Measurements from ENCODE around the gene RAI1. TPM values are rescaled to one million over a fixed set of nuclear protein-coding genes. Genes with fewer than 3 reads are reported as not detected.
A peak's percentile ranks its signal among the peaks of the same experiment; 100 is the strongest.

The RAI1 gene
- polyA plus RNA-seq, 3 donors from 2014 or later = 1.5 to 6.2 (median 2.0) TPM

- peak in 2 of 3 donors; percentile 38 to 43 for DNase-seq
- Mint-ChIP-seq H3K4me1 (peaks cover 54 to 55% of the 10 kb centered on the region in 2 donors), H3K27me3 (ENCODE audit: low read depth in 3 of 3) (peaks cover 0 to 1% (median 0%) of the 10 kb centered on the region in 3 donors), H3K9me3 (no peaks in the 10 kb centered on the region), H3K27ac (peak overlapping the region; percentile 18 to 94 (median 87)), H3K36me3 (no peaks in the 10 kb centered on the region), H3K4me3 (peak overlapping the region in 3 of 5 donors; percentile 18 to 70 (median 41))
Measured at GRCh38 chr17:17768424-17769088, 87.3 kb downstream of the RAI1 start.

- H3K27ac Mint-ChIP-seq = no peak overlapping the region
- H3K9me3 Mint-ChIP-seq = no peaks in the 10 kb centered on the region
- DNase-seq = no peak
- peaks cover 0 to 1% (median 0%) of the 10 kb centered on the region in 3 donors for H3K27me3 Mint-ChIP-seq (ENCODE audit: low read depth in 3 of 3)
- H3K4me1 Mint-ChIP-seq = peaks cover 40 to 42% of the 10 kb centered on the region in 2 donors
- no peaks in the 10 kb centered on the region for H3K36me3 Mint-ChIP-seq
- no peak overlapping the region for H3K4me3 Mint-ChIP-seq
Measured at GRCh38 chr17:17769869-17770631, 88.8 kb downstream of the RAI1 start.

- Mint-ChIP-seq H3K36me3 (no peaks in the 10 kb centered on the region), H3K4me3 (no peak overlapping the region), H3K27me3 (ENCODE audit: low read depth in 3 of 3) (peaks cover 0 to 1% (median 0%) of the 10 kb centered on the region in 3 donors), H3K4me1 (peaks cover 34 to 38% of the 10 kb centered on the region in 2 donors), H3K27ac (peak overlapping the region in 1 of 6 donors; percentile 8), H3K9me3 (no peaks in the 10 kb centered on the region)
- DNase-seq = no peak
Measured at GRCh38 chr17:17770632-17771044, 89.4 kb downstream of the RAI1 start.

GRCh38 chr17:17771498-17772201 is 90.4 kb downstream of the RAI1 start:
- Mint-ChIP-seq H3K36me3 (no peaks in the 10 kb centered on the region), H3K4me3 (no peak overlapping the region), H3K9me3 (no peaks in the 10 kb centered on the region), H3K27ac (peak overlapping the region in 1 of 6 donors; percentile 39), H3K27me3 (ENCODE audit: low read depth in 3 of 3) (peaks cover 0 to 1% (median 0%) of the 10 kb centered on the region in 3 donors), H3K4me1 (peaks cover 24 to 28% of the 10 kb centered on the region in 2 donors)
- no peak for DNase-seq

DNA sequence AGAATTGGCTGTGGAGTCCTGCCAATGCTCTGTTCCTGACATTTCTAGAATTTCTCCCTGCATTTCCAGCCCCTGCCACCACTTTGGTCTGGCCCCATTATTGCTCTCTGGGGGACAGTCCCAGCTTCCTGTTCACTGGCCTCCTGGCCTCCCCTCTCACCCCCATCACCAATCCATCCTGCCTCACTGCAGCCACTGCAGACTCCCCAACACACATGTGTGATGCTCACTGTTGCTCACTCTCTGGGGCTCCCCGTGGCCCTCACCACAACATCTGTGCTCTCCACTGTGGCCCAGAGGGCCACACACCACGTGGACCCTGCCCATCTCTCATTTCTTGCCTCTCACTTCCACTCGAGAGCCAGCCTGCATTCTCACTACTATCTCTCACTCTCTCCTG is 91.0 kb downstream of the RAI1 start:
- Mint-ChIP-seq H3K27ac (peak overlapping the region in 2 of 6 donors; percentile 21 to 32), H3K36me3 (no peaks in the 10 kb centered on the region)

DNA sequence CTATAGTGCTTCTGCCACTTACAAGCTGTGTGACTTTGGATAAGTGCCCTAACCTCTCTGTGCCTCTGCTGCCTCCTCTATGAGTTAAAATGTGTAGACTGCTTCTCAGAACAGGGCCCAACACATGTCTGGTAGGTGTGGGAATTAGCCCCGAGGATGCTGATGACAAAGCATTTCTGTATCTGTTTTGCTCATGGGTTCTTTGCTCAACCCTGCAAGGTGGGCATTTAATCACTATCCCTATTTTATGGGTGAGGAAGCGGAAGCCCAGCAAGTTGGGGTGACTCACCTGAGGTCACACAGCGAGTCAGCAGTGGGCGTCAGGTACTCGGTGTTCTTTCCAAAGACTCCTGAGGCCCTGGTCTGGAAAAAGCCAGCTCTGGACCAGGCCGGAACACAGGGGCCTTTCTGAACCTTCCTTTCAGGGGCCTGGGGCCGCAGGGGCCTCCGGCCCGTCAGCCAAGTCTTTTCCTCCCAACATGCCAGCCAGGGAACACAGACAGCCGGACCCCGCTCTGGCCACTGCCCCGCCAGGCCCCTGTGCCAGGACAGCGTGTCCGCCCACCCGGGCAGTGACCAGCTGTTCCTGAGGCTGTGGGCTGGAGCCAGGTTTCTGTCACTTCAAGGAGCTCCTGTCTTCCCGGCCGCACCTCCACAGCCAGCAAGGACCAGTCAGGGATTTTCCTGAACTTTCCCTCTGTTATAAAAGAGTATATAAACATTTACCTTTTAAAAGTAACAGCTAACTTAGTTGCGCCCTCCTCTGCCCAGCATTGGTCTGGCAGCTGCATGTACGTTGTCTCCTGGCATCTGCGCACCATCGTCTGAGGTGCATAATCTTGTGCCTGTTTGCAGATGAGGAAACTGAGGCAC is 93.0 kb downstream of the RAI1 start:
- H3K27me3 Mint-ChIP-seq (ENCODE audit: low read depth in 3 of 3) = peaks cover 0 to 1% (median 0%) of the 10 kb centered on the region in 3 donors
- no peak overlapping the region for H3K27ac Mint-ChIP-seq
- no peak for DNase-seq
- peaks cover 0 to 3% (median 0%) of the 10 kb centered on the region in 3 donors for H3K36me3 Mint-ChIP-seq
- H3K4me3 Mint-ChIP-seq = no peak overlapping the region
- H3K9me3 Mint-ChIP-seq = no peaks in the 10 kb centered on the region
- H3K4me1 Mint-ChIP-seq = peaks cover 3 to 8% of the 10 kb centered on the region in 2 donors

More for the DNA sequence above, 91.0 kb downstream of the RAI1 start:
- Mint-ChIP-seq H3K27me3 (ENCODE audit: low read depth in 3 of 3) (peaks cover 0 to 1% (median 0%) of the 10 kb centered on the region in 3 donors), H3K4me1 (peaks cover 19 to 22% of the 10 kb centered on the region in 2 donors), H3K4me3 (no peak overlapping the region), H3K9me3 (no peaks in the 10 kb centered on the region)
- no peak for DNase-seq

DNA sequence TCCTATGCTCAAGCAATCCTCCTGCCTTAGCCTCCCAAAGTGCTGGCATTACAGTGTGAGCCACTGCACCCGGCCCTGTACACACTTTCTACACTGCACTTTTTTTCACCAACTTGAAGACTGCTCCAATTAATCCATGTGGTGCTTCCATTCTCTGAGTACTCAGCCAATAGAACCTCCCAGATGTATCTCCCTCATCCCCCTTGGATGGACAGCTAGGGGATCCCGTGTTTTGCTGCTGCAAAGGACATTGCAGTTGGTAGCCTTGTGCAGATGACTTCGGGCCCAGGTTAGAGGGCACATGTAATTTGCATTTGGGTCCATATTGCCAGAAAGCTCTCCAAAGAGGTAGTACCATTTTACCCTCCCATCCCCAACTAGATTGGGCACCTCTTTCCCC is 95.6 kb downstream of the RAI1 start:
- Mint-ChIP-seq H3K27me3 (ENCODE audit: low read depth in 3 of 3) (peaks cover 1 to 2% (median 2%) of the 10 kb centered on the region in 3 donors), H3K4me3 (no peak overlapping the region), H3K4me1 (peaks cover 0 to 8% of the 10 kb centered on the region in 2 donors), H3K27ac (no peak overlapping the region), H3K36me3 (peaks cover 0 to 3% (median 0%) of the 10 kb centered on the region in 3 donors), H3K9me3 (no peaks in the 10 kb centered on the region)
- DNase-seq = no peak

- no peak overlapping the region for H3K27ac Mint-ChIP-seq
- no peak overlapping the region for H3K4me3 Mint-ChIP-seq
- DNase-seq = no peak
- H3K4me1 Mint-ChIP-seq = peaks cover 0 to 7% of the 10 kb centered on the region in 2 donors
- peaks cover 1 to 2% (median 2%) of the 10 kb centered on the region in 3 donors for H3K27me3 Mint-ChIP-seq (ENCODE audit: low read depth in 3 of 3)
- no peaks in the 10 kb centered on the region for H3K9me3 Mint-ChIP-seq
- H3K36me3 Mint-ChIP-seq = peaks cover 0 to 3% (median 0%) of the 10 kb centered on the region in 3 donors
Measured at GRCh38 chr17:17778308-17779014, 97.2 kb downstream of the RAI1 start.

DNA sequence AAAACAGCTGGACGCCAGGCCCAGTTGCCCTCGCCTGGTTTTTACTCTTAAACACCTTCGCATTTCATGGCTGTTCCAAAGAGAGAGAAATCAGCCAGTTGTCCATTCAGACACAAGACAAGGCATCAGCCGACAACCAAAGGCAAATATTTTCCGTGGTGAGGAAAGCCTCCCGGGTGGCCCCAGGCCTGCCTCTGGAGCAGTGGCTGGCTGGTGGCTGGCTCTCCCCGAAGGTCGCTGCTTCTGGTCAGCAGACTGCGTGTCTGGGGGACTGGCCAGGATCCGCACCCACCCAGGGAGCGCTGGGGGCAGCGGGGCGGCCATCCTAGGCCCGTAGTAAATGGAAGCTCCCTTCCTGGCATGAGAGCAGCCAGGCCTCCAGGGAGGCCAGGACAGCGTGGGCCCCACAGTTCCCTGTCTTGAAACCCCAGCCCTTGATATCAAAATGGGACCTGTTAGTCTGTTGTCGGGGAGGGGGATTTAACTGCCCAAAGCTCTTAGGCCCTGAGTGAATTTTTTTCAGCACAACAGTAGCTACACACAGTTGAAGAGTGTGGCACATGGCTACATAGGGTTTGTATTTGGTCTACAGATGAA is 97.9 kb downstream of the RAI1 start:
- peaks cover 2 to 3% (median 2%) of the 10 kb centered on the region in 3 donors for H3K27me3 Mint-ChIP-seq (ENCODE audit: low read depth in 3 of 3)
- H3K9me3 Mint-ChIP-seq = no peaks in the 10 kb centered on the region
- H3K27ac Mint-ChIP-seq = no peak overlapping the region
- peaks cover 6 to 12% of the 10 kb centered on the region in 2 donors for H3K4me1 Mint-ChIP-seq
- no peak overlapping the region for H3K4me3 Mint-ChIP-seq
- peaks cover 0 to 3% (median 0%) of the 10 kb centered on the region in 3 donors for H3K36me3 Mint-ChIP-seq
- DNase-seq = no peak

DNA sequence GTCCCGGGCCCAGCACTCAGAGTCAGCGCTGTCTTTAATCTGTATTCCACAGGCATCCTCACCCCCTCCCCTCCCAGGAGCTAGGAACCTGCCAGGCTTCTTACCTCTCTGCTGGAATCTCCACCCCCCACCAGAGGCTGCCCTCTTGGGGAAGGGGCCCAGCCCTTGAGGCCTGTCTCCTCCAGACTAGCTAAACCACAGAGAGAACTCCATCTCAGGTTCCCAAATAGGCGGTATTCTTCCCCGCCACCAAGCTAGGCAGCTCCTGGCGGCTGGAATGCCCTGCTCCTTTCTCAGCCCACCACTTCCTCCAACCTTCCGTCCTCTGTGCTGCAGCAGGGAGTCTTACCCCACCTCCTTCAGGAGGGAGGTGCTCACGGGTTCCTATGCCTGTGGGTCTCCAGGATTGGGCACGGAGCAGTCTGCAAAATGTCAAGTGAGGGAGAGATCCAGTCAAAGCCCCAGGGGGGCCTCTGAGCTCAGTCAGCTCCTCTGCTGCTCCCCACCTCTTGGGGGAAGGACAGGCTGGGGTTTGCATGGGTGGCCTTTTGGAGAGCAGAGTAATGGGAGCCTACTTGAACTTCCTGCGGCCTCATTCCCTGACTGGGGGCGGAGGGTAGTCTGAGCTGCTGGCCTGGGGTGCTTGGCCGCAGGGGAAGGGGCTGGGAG is 99.8 kb downstream of the RAI1 start:
- Mint-ChIP-seq H3K27me3 (ENCODE audit: low read depth in 3 of 3) (peaks cover 2 to 7% (median 2%) of the 10 kb centered on the region in 3 donors), H3K4me3 (peak overlapping the region; percentile 34 to 62 (median 46)), H3K36me3 (peaks cover 0 to 3% (median 0%) of the 10 kb centered on the region in 3 donors), H3K9me3 (no peaks in the 10 kb centered on the region), H3K4me1 (peaks cover 25 to 27% of the 10 kb centered on the region in 2 donors), H3K27ac (peak overlapping the region in 2 of 6 donors; percentile 28 to 59)
- DNase-seq = no peak

DNA sequence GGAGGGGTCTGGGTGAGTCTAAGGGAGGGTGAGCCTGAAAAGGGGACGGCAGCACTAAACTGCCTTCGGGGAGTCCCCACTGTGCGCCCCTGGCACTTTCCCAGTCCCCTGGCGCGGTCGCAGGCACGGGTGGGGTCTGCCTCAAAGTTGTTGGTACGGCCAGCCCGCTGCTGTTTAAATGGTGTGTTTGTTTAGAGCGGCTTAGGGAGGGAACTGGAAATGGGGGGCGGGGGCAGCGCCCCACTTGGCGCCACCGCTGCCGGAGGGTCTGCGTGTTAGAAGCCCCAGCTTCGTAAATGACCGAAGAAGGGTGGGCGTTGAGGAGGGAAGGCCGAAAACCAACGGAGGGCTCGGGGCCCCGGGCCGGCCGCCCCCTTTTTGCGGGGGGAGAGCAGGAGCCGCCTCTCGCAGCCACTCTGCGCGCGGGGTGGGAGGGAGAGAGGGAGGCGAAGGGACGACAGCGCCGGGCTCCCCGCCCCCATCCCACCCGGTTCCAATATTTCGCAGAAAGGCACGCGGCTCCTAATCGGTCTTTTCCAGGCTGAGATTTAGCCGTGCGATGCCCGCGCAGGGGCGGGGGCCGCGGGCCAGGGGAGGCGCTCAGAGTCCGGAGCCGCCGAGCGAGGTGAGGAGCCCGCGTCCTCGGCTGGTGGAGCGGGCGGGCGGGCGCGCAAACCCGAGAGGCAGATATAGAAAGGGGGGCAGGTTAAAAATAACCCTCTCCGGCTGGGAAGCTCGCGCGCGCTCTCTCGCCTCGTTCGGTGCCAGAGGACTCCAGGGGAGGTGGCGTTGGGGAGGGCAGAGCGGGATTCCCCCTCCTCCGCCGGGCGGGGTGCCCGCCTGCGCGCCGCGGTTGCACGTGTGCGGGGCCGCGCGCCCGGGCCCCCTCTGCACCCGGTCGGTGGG is 100.6 kb downstream of the RAI1 start:
- DNase-seq = peak in 2 of 3 donors; percentile 22 to 30
- Mint-ChIP-seq H3K36me3 (peaks cover 0 to 3% (median 0%) of the 10 kb centered on the region in 3 donors), H3K9me3 (no peaks in the 10 kb centered on the region), H3K4me3 (peak overlapping the region; percentile 58 to 74 (median 66)), H3K4me1 (peaks cover 27 to 29% of the 10 kb centered on the region in 2 donors), H3K27me3 (ENCODE audit: low read depth in 3 of 3) (peaks cover 2 to 7% (median 4%) of the 10 kb centered on the region in 3 donors), H3K27ac (peak overlapping the region in 1 of 6 donors; percentile 59)

Measured in immature natural killer cell (primary cell).